Sigmoid colon (tissue), 7 donors: Measurements from ENCODE around the gene ZBTB4. TPM values are rescaled to one million over a fixed set of nuclear protein-coding genes. Genes with fewer than 3 reads are reported as not detected.

Experiments used
- DNase-seq: peaks from one replicate; pipeline ENCODE4 v3.0.0-alpha.2; 2019
- H3K27ac ChIP-seq, 4 donors: fragments of 200-600 bp; sonication (generic); one replicate each; pipeline ENCODE4 v1.5.1; 2016 to 2019; ENCODE audit warnings: mild to moderate bottlenecking in 1 of 4
- H3K27me3 ChIP-seq, 3 donors: fragments of 200-600 bp; sonication (generic); one replicate each; pipeline ENCODE4 v1.5.1; 2019; ENCODE audit warnings: mild to moderate bottlenecking in 1 of 3
- H3K36me3 ChIP-seq, 4 donors: fragments of 200-600 bp; sonication (generic); one replicate each; pipeline ENCODE4 v1.5.1; 2016 to 2019
- H3K4me1 ChIP-seq, 4 donors: fragments of 200-600 bp; sonication (generic); one replicate each; pipeline ENCODE4 v1.5.1; 2017 to 2019
- H3K4me3 ChIP-seq, 4 donors: fragments of 200-600 bp; sonication (generic); one replicate each; pipeline ENCODE4 v1.5.1; 2017 to 2019; ENCODE audit warnings: mild to moderate bottlenecking in 2 of 4, moderate library complexity in 1 of 4
- H3K9me3 ChIP-seq, 4 donors: fragments of 200-600 bp in 3 of 4; sonication (generic) in 3 of 4; one replicate each; pipeline versions ENCODE4 v1.5.1 to v1.6.1; 2013 to 2019
- CTCF ChIP-seq, 4 experiments: fragments of 450-650 bp in 3 of 4; fragments of 200-600 bp in 1 of 4; IDR thresholded peaks; one replicate each; pipeline ENCODE4 v1.5.1; 2016 to 2019; ENCODE audit warnings: antibody characterized with exemption in 4 of 4, mild to moderate bottlenecking in 3 of 4, moderate library complexity in 2 of 4
- EP300 ChIP-seq, 4 donors: sonication (generic); formaldehyde crosslinking; IDR thresholded peaks; one replicate each; pipeline ENCODE4 v1.6.1; 2017; ENCODE audit warnings: antibody characterized with exemption in 4 of 4
- POLR2A ChIP-seq, 2 donors: fragments of 450-650 bp; IDR thresholded peaks; one replicate each; pipeline ENCODE4 v1.6.1; 2016; ENCODE audit warnings: antibody characterized with exemption in 2 of 2, mild to moderate bottlenecking in 2 of 2, moderate library complexity in 2 of 2
- POLR2AphosphoS5 ChIP-seq, 4 donors: sonication (generic); formaldehyde crosslinking; IDR thresholded peaks; one replicate each; pipeline ENCODE4 v1.6.1; 2017; ENCODE audit warnings: antibody characterized with exemption in 4 of 4
- WGBS, 2 donors: extraction: QIAGEN DNeasy Blood & Tissue Kit; methylation state at CpG; one replicate each; pipeline ENCODE4 v1.1.7; 2013; 5-methylcytosine and 5-hydroxymethylcytosine counted together
- intact Hi-C: fragments of 100-400 bp; cut with DNase I; formaldehyde crosslinking; loops from one replicate; pipeline ENCODE4 v1.15.1; 2023
- polyA plus RNA-seq, 3 donors: library from polyadenylated mRNA; stranded (reverse); fragments of 200-250 nt; gene quantifications; one replicate each; pipeline ENCODE4 v1.2.3, GENCODE V29; 2013
- total RNA-seq, 4 donors: library from RNA; depleted of rRNA; stranded (reverse); fragments of >200 nt; gene quantifications; one replicate each; pipeline ENCODE4 v1.1.0, GENCODE V29; 2016
- donor health status: healthy with polysubstance abuse.
- donor health status: Bipolar disorder and iron deficiency.
- donor health status: healthy.

ZBTB4 gene
- total and polyA plus RNA-seq, 7 donors, result 5.5 to 56.5 (median 42.5) TPM

- WGBS, 2 donors, result 22 to 27% methylated on average over 40 of the region's 40 CpGs
- no peaks in the 10 kb centered on the region for H3K9me3 ChIP-seq
- H3K27me3 ChIP-seq, result no peaks in the 10 kb centered on the region
- peak; percentile 86 for DNase-seq
- H3K4me3 ChIP-seq, result peak overlapping the region; percentile 61 to 100 (median 96)
- TF ChIP-seq POLR2A (IDR thresholded peaks at IDR 0.05) (no peak), POLR2AphosphoS5 (IDR thresholded peaks at IDR 0.05) (peak; percentile 3 to 35 (median 22)), CTCF (IDR thresholded peaks at IDR 0.05) (no peak), EP300 (IDR thresholded peaks at IDR 0.05) (no peak)
- no peaks in the 10 kb centered on the region for H3K36me3 ChIP-seq
- peaks cover 0 to 80% (median 66%) of the 10 kb centered on the region in 4 donors for H3K4me1 ChIP-seq
- peak overlapping the region; percentile 94 to 100 (median 100) for H3K27ac ChIP-seq
- intact Hi-C loops, result no loop called here
Measured at GRCh38 chr17:7478276-7479212, 887 bp downstream of the ZBTB4 start.

- TF ChIP-seq POLR2AphosphoS5 (IDR thresholded peaks at IDR 0.05), result peak; percentile 25 to 69 (median 59)
- no peak for TF ChIP-seq CTCF (IDR thresholded peaks at IDR 0.05)
- no peak for TF ChIP-seq POLR2A (IDR thresholded peaks at IDR 0.05)
- peak; percentile 82 for DNase-seq
- peak overlapping the region; percentile 94 to 100 (median 100) for H3K27ac ChIP-seq
- no peaks in the 10 kb centered on the region for H3K36me3 ChIP-seq
- H3K4me3 ChIP-seq, result peak overlapping the region; percentile 61 to 100 (median 96)
- peaks cover 0 to 79% (median 61%) of the 10 kb centered on the region in 4 donors for H3K4me1 ChIP-seq
- intact Hi-C loops, result loop anchor here (2.0 kb wide), 3 partner anchors 21 to 73 kb away; partner anchors contain the start of gene TMEM256
- no peaks in the 10 kb centered on the region for H3K27me3 ChIP-seq
- H3K9me3 ChIP-seq, result no peaks in the 10 kb centered on the region
- 47 to 69% methylated on average over 26 of the region's 26 CpGs for WGBS, 2 donors
Measured at GRCh38 chr17:7477392-7478275, 1.8 kb downstream of the ZBTB4 start.

- Histone ChIP-seq H3K4me1 (peaks cover 0 to 73% (median 55%) of the 10 kb centered on the region in 4 donors), H3K36me3 (no peaks in the 10 kb centered on the region), H3K27ac (peak overlapping the region; percentile 94 to 100 (median 100)), H3K27me3 (no peaks in the 10 kb centered on the region), H3K4me3 (peak overlapping the region in 3 of 4 donors; percentile 61 to 100 (median 95)), H3K9me3 (no peaks in the 10 kb centered on the region)
- WGBS, 2 donors, result 92% methylated on average over 5 of the region's 5 CpGs
- TF ChIP-seq CTCF (IDR thresholded peaks at IDR 0.05) (no peak), POLR2AphosphoS5 (IDR thresholded peaks at IDR 0.05) (no peak), POLR2A (IDR thresholded peaks at IDR 0.05) (no peak), EP300 (IDR thresholded peaks at IDR 0.05) (no peak)
- intact Hi-C loops, result loop anchor here (2.0 kb wide), 3 partner anchors 20 to 72 kb away; partner anchors contain the start of gene TMEM256
- DNase-seq, result no peak
Measured at GRCh38 chr17:7476951-7477350, 2.5 kb downstream of the ZBTB4 start.

GRCh38 chr17:7476494-7476893 lies 2.9 kb downstream of the ZBTB4 start:
- TF ChIP-seq EP300 (IDR thresholded peaks at IDR 0.05), result no peak
- intact Hi-C loops, result loop anchor here (2.0 kb wide), 3 partner anchors 20 to 72 kb away; partner anchors contain the start of gene TMEM256
- H3K27ac ChIP-seq, result peak overlapping the region; percentile 94 to 100 (median 100)
- H3K27me3 ChIP-seq, result no peaks in the 10 kb centered on the region
- H3K9me3 ChIP-seq, result no peaks in the 10 kb centered on the region
- WGBS, 2 donors, result 38 to 48% methylated on average over 3 of the region's 3 CpGs
- DNase-seq, result no peak
- H3K4me3 ChIP-seq, result no peak overlapping the region
- no peaks in the 10 kb centered on the region for H3K36me3 ChIP-seq
- peaks cover 0 to 73% (median 55%) of the 10 kb centered on the region in 4 donors for H3K4me1 ChIP-seq
